Activated naive CD8-positive, alpha-beta T cell treated with anti-CD3 and anti-CD28 coated beads, Interleukin-2, amount 50 U/mL, for 24 hours (primary cell): ENCODE measurements around the gene UBN1.

Experiments
- ATAC-seq: fragments of 150-1000 bp; cut with Tn5 transposase; one replicate; pipeline ENCODE4 v1.10.0; 2021
- DNase-seq: peaks from one replicate; pipeline ENCODE4 v3.0.0; 2021
- H3K27ac Mint-ChIP-seq: one replicate; pipeline ENCODE4 v1.8.0; 2021; ENCODE audit warnings: mild to moderate bottlenecking, mixed read lengths
- H3K27me3 Mint-ChIP-seq: one replicate; pipeline ENCODE4 v1.8.0; 2021; ENCODE audit warnings: mixed read lengths
- H3K36me3 Mint-ChIP-seq: one replicate; pipeline ENCODE4 v1.8.0; 2021; ENCODE audit warnings: low read depth, mixed read lengths
- H3K4me1 Mint-ChIP-seq: one replicate; pipeline ENCODE4 v1.8.0; 2021; ENCODE audit warnings: mixed read lengths
- H3K4me3 Mint-ChIP-seq: one replicate; pipeline ENCODE4 v1.8.0; 2021; ENCODE audit warnings: mild to moderate bottlenecking, moderate library complexity, mixed read lengths
- H3K9me3 Mint-ChIP-seq: one replicate; pipeline ENCODE4 v1.8.0; 2021; ENCODE audit warnings: mixed read lengths

Gene UBN1

DNA sequence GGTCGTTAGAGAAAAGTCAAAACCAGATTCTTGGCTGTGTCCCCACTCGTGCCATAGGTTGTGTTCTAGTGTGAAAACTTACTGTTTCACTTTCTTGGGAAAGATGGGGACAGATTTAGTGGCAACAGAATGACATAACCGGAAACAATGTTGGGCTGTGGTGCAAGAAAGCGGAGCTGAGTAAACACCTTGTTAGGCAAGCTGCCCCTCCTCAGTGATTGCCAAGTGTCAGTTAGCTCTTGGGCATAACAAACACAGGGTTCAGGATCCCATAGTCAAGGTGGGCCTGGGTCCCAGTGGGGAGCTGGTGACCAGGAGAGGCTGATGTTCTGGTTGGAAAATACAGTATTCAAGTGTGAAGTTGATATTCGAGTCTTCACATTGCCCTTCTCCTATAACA, 15.4 kb downstream of the UBN1 start:
- no peaks in the 10 kb centered on the region for H3K27me3 Mint-ChIP-seq
- peaks cover 34% of the 10 kb centered on the region for H3K36me3 Mint-ChIP-seq
- no peaks in the 10 kb centered on the region for H3K4me1 Mint-ChIP-seq
- H3K9me3 Mint-ChIP-seq: no peaks in the 10 kb centered on the region
- ATAC-seq: no peak
- DNase-seq: no peak
- H3K4me3 Mint-ChIP-seq: no peak overlapping the region
- H3K27ac Mint-ChIP-seq: no peak overlapping the region

DNA sequence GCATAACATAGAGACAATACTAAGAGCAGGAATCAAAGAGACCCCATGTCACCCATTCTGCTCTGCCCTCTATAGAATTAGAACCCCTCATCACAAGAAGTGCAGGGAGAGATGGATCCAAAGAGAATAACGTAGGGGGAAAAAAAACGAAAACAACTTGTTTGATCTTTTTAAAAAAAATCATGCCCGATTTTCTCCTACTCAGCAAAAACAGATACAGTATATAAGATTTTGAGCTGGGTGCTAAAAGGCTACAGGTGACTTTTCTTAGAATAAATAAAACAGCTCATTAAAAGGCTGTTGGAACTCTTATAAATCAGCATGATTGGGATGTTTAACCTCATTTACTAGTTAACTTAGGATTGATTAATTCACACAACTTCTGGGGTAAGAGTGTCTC, 17.4 kb downstream of the UBN1 start:
- Mint-ChIP-seq H3K27ac (no peak overlapping the region), H3K4me1 (no peaks in the 10 kb centered on the region), H3K4me3 (no peak overlapping the region), H3K36me3 (peaks cover 14% of the 10 kb centered on the region), H3K9me3 (no peaks in the 10 kb centered on the region), H3K27me3 (no peaks in the 10 kb centered on the region)
- ATAC-seq (no peak), DNase-seq (no peak)

DNA sequence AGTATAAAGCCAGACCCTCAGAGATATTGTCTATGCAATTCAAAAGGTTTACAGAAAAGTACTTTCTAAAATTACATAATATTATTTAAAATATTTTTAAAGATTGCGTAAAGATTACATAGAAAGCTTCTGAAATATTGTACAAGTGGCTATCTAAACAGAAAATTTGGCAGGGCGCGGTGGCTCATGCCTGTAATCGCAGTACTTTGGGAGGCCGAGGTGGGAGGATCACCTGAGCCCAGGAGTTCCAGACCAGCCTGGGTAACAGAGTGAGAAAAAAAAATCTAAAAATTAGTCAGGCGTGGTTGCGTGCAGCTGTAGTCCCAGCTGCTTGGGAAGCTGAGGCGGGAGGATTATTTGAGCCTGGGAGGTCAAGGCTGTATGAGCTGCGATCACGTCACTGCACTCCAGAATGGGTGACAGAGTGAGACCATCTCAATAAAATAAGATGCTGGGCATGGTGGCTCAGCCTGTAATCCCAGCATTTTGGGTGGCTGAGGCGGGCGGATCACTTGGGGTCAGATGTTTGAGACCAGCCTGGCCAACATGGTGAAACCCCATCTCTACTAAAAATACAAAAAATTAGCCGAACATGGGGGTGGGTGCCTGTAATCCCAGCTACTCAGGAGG, 18.1 kb downstream of the UBN1 start:
- Mint-ChIP-seq H3K4me3 (no peak overlapping the region), H3K27ac (no peak overlapping the region), H3K27me3 (no peaks in the 10 kb centered on the region), H3K4me1 (no peaks in the 10 kb centered on the region), H3K9me3 (no peaks in the 10 kb centered on the region), H3K36me3 (peaks cover 10% of the 10 kb centered on the region)
- ATAC-seq: no peak
- DNase-seq: no peak

DNA sequence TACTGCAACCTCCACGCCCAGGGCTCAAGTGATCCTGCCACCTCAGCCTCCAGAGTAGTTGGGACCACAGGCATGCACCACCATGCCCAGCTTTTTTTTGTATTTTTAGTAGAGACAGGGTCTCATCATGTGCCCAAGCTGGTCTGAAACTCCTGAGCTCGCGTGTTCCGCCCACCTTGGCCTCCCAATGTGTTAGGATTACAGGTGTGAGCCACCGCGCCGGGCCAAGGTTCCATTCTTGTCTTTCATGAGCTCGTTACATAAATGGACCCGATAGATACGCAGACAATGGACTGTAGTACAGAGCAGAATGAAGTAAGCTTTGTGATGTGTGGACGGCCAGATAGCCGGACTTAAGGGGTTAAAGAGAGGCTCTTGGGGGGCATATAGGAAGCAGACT, 19.3 kb downstream of the UBN1 start:
- DNase-seq (no peak), ATAC-seq (no peak)
- H3K27me3 Mint-ChIP-seq: no peaks in the 10 kb centered on the region
- H3K36me3 Mint-ChIP-seq: peaks cover 12% of the 10 kb centered on the region
- no peaks in the 10 kb centered on the region for H3K9me3 Mint-ChIP-seq
- H3K4me3 Mint-ChIP-seq: no peak overlapping the region
- no peak overlapping the region for H3K27ac Mint-ChIP-seq
- no peaks in the 10 kb centered on the region for H3K4me1 Mint-ChIP-seq

DNA sequence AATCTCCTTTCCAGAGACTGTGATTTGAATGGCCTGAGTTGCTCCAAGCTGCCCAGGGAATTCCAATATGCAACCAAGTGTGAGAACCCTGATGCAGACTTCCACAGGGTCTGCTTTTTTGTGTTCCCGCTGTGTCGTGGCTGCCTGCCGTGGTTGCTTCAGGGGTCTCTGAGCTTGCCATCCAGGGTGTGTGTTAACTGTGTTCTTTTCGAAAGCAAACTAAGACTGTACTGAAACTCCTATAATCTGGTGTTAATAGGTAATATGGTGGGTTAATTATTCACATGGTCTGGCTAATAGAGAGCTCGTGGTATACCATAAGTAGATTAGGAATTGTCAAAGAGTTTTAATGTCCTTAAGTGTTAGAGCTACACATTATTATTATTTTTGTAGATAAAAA, 20.7 kb downstream of the UBN1 start:
- Mint-ChIP-seq H3K9me3 (no peaks in the 10 kb centered on the region), H3K36me3 (peaks cover 20% of the 10 kb centered on the region), H3K4me3 (no peak overlapping the region), H3K4me1 (no peaks in the 10 kb centered on the region), H3K27ac (no peak overlapping the region), H3K27me3 (no peaks in the 10 kb centered on the region)
- DNase-seq (no peak), ATAC-seq (no peak)

DNA sequence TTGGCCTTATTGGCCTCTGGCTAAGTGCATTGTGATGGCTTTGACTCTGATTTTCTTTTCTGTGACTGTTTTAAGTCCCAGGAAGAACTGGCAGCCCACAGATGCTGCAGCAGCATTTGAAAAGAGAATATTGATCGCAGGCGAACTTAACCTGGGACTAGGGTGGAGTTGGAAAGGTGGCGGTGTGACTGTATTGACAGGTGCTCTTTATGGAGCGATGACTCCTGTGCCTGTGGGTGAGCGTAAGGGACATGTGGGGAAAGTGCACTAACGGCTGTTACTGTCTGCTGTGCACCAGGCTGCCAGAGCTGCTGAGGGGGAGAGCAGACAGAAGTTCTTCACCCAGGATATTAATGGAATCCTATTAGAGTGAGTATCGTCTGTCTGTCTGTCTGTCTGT, 21.3 kb downstream of the UBN1 start:
- H3K27me3 Mint-ChIP-seq: no peaks in the 10 kb centered on the region
- no peak for ATAC-seq
- peaks cover 24% of the 10 kb centered on the region for H3K36me3 Mint-ChIP-seq
- H3K9me3 Mint-ChIP-seq: no peaks in the 10 kb centered on the region
- H3K4me1 Mint-ChIP-seq: no peaks in the 10 kb centered on the region
- no peak overlapping the region for H3K4me3 Mint-ChIP-seq
- no peak overlapping the region for H3K27ac Mint-ChIP-seq
- no peak for DNase-seq

DNA sequence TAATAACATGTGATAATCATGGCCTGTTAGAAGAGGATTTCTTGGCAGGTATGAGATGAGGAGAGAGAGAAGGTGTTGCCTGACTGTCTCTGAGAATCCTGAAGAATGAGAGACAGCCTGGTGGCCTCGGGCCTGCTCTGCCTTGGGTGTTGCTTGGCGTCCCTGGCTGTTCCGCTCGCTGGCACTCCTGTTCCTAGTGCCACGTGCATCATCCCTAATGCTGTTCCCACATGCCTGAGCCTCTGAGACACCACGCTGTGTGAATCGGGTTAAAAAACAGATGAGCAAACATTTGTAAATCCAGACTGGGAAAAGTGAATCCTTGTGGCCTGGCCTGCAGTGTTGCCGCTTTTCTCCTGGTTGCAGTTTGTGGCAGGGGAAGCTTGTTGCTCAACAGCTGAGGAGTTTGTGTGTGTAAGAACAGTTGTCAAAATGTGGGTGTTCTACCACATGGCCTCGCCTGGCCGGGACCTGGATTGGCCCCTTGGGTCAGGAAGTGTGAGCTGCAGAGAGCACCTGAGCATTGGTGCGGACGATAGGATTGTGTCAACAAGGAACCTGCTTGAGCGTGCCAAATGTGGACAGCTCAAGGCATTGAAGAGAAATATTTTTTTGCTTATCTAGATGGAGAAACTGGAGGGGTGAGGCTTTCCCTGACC, 22.0 kb downstream of the UBN1 start:
- H3K36me3 Mint-ChIP-seq: peaks cover 24% of the 10 kb centered on the region

DNA sequence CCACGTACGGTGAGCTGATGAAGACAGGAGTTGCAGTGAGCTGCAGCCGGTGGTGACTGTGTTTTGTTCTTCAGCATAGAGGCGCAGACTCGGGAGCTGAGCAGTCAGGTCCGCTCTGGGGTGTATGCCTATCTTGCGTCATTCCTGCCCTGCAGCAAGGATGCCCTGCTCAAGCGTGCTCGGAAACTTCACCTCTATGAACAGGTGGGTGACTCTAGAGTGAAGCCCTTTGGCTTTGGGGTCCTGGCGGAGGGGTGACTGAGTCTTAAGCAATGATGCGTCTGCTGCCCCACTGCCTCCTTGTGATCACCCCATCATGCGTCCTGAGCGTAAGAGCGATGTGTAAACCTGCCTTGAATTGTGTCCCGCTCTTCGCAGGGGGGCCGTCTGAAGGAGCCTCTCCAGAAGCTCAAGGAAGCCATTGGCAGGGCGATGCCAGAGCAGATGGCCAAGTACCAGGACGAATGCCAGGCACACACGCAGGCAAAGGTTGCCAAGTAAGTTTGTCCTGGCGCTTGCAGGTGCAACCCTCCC, 22.9 kb downstream of the UBN1 start:
- no peaks in the 10 kb centered on the region for H3K9me3 Mint-ChIP-seq
- ATAC-seq (no peak), DNase-seq (no peak)
- no peaks in the 10 kb centered on the region for H3K4me1 Mint-ChIP-seq
- peaks cover 26% of the 10 kb centered on the region for H3K36me3 Mint-ChIP-seq
- H3K27ac Mint-ChIP-seq: no peak overlapping the region
- no peaks in the 10 kb centered on the region for H3K27me3 Mint-ChIP-seq
- H3K4me3 Mint-ChIP-seq: no peak overlapping the region

More for the DNA sequence above, 22.0 kb downstream of the UBN1 start:
- Mint-ChIP-seq H3K27me3 (no peaks in the 10 kb centered on the region), H3K27ac (no peak overlapping the region), H3K4me3 (no peak overlapping the region), H3K9me3 (no peaks in the 10 kb centered on the region), H3K4me1 (no peaks in the 10 kb centered on the region)
- DNase-seq (no peak), ATAC-seq (no peak)

DNA sequence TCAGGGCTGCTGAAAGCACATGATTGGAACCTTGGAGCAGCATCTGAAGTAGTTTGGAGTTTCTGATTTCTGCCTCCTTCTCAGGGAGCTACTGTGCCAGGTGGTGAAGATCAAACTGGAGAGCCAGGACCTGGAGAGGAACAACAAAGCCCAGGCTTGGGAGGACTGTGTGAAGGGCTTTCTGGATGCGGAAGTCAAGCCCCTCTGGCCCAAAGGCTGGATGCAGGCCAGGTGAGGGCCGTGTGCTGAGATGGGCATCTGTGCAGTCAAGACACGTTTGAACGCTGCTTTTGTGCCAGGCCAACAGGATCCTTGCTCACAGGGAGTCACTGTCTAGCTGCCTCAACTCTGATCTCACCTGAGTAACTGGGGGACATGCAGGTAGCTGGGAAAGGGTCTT, 23.8 kb downstream of the UBN1 start:
- no peaks in the 10 kb centered on the region for H3K4me1 Mint-ChIP-seq
- H3K9me3 Mint-ChIP-seq: no peaks in the 10 kb centered on the region
- no peak overlapping the region for H3K4me3 Mint-ChIP-seq
- H3K36me3 Mint-ChIP-seq: peaks cover 27% of the 10 kb centered on the region
- no peak overlapping the region for H3K27ac Mint-ChIP-seq
- ATAC-seq: no peak
- no peaks in the 10 kb centered on the region for H3K27me3 Mint-ChIP-seq
- no peak for DNase-seq

DNA sequence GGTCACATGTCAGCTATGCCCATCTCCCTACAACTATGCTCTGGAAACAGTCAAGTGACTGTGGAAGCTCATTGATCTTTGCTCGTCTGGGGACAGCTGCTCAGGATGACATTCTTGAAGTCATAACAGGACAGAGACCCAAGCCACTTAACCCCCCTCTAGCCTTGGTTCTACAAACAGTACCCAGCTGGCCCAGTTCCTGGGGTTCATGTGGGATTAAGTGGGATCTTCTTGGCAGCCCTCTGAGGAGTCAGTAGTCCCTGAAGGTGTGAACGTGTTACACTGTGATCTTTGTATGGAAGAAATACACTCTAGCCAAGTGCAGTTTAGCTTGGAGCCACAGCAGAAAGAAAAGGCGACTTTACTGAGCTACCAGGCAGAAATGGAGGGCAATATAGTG, 25.8 kb downstream of the UBN1 start:
- no peak for DNase-seq
- Mint-ChIP-seq H3K27ac (no peak overlapping the region), H3K36me3 (peaks cover 30% of the 10 kb centered on the region), H3K4me1 (no peaks in the 10 kb centered on the region), H3K4me3 (no peak overlapping the region), H3K27me3 (no peaks in the 10 kb centered on the region), H3K9me3 (no peaks in the 10 kb centered on the region)
- no peak for ATAC-seq

DNA sequence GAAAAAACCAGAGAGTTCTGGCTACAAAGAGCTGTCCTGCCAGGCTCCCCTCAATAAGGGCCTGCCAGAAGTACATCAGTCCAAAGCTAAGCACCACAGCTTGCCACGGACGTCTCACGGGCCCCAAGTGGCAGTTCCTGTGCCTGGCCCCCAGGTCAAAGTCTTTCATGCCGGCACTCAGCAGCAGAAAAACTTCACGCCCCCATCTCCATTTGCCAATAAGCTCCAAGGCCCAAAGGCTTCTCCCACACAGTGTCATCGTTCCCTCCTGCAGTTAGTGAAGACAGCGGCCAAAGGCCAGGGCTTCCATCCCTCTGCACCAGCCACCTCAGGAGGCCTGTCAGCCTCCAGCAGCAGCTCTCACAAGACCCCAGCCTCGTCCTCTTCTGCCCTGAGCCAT, 27.4 kb downstream of the UBN1 start:
- Mint-ChIP-seq H3K27me3 (no peaks in the 10 kb centered on the region), H3K36me3 (peaks cover 36% of the 10 kb centered on the region), H3K9me3 (no peaks in the 10 kb centered on the region), H3K4me1 (no peaks in the 10 kb centered on the region), H3K4me3 (no peak overlapping the region), H3K27ac (no peak overlapping the region)
- ATAC-seq (no peak), DNase-seq (no peak)

DNA sequence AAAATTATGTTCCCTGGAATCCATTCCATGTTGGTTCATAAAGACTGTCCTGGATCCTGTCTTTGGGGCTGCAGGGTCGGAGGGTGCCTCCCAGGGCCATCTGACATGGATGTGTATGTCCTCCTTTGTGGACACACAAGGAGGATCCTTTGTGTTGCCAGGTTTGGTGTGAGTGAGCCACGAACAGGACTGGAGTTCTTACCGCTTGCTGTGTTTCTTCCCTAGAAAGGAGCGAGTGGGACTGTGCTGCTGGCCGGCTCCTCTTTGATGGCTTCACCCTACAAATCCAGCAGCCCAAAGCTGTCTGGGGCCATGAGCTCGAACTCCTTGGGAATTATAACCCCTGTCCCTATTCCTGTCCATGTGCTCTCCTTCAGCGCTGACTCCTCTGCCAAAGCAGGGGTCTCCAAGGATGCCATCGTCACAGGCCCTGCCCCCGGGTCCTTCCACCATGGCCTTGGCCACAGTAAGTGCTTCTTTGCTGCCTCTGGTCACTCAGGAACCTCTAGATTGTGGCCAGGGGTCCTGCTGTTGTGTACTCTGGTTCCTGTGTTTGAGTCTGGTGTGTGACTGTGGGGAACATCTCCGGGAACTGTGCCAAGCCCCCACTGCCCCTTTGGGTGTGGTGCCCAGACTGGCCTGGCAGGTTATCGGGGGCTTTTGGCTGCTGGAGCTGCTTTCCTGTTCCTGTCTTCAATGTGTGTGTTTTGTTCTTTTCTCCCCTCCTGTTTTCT, 29.5 kb downstream of the UBN1 start:
- Mint-ChIP-seq H3K9me3 (no peaks in the 10 kb centered on the region), H3K4me1 (no peaks in the 10 kb centered on the region), H3K27ac (no peak overlapping the region), H3K27me3 (no peaks in the 10 kb centered on the region), H3K36me3 (peaks cover 28% of the 10 kb centered on the region), H3K4me3 (no peak overlapping the region)
- ATAC-seq (no peak), DNase-seq (no peak)

DNA sequence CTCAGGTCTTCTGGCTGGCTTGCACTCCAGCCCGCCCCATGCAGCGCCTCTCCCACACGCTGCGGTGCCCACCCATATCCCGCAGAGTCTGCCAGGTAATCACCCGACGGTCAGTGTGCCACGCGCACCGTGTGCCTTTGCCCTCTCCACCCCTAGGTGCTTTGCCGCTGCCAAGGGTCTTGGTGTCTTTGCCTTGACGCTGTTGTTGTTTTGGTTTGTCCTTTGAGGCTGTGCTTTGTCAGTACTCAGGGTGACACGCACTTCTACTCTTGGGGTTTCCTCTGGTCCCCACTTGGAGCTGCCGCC, 30.1 kb downstream of the UBN1 start:
- Mint-ChIP-seq H3K4me1 (no peaks in the 10 kb centered on the region), H3K4me3 (no peak overlapping the region), H3K36me3 (peaks cover 29% of the 10 kb centered on the region), H3K9me3 (no peaks in the 10 kb centered on the region), H3K27me3 (no peaks in the 10 kb centered on the region), H3K27ac (no peak overlapping the region)
- ATAC-seq: no peak
- no peak for DNase-seq

DNA sequence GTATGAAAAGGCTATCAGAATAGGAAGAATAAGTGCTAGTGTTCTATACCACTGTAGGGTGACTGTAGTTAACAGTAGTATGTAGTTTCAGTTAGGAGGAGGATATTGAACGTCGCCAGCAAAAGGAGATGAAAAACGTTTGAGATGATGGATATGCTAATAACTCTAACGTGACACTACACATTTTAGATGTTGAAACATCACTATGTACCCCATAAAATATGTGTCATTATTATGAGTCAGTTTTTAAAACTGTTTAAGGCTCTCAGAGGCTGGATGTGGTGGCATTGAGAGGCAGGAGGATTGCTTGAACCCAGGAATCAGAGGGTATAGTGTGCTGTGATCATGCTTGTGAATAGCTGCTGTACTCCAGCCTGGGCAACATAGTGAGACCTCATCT, 31.8 kb downstream of the UBN1 start:
- ATAC-seq (no peak), DNase-seq (no peak)
- Mint-ChIP-seq H3K4me1 (no peaks in the 10 kb centered on the region), H3K27me3 (no peaks in the 10 kb centered on the region), H3K27ac (no peak overlapping the region), H3K4me3 (no peak overlapping the region), H3K9me3 (no peaks in the 10 kb centered on the region), H3K36me3 (peaks cover 34% of the 10 kb centered on the region)

DNA sequence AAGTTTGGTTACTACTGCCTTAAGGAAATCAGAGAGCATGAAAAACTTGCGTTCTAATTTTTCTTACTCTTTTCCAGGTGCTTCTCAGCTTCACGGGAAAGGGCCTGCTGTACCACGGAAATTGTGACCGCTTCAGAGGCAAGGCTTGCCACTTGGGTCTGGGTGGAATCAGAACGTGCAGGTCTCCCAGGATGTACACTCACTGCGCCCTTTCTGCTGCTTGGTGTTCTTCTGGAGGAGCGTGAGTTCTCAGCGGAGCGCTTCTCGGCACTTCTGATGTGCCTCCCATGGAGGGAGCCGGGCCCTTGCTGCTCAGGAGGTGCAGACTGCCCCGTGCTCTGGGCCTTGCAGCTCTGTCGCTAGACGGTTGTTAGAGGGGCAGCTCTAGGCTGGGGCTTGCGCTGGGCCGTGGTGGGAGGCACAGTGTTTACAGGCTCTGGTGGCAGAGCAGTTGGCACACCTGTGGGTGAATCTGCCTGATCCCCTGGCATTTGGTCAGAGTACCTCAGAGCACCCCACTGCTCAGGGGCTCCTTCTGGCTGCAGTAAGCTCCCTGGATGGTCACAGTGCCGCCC, 32.8 kb downstream of the UBN1 start:
- no peaks in the 10 kb centered on the region for H3K9me3 Mint-ChIP-seq
- no peak overlapping the region for H3K27ac Mint-ChIP-seq
- peaks cover 39% of the 10 kb centered on the region for H3K36me3 Mint-ChIP-seq
- no peak for DNase-seq
- no peak for ATAC-seq
- H3K4me3 Mint-ChIP-seq: no peak overlapping the region
- no peaks in the 10 kb centered on the region for H3K4me1 Mint-ChIP-seq
- H3K27me3 Mint-ChIP-seq: no peaks in the 10 kb centered on the region
